Activated T-helper 17 cell treated with anti-CD3 and anti-CD28 coated beads, Interleukin-2, amount 50 U/mL, for 72 hours (primary cell): Measurements from ENCODE around the gene RPS6KC1. TPM values are rescaled to one million over a fixed set of nuclear protein-coding genes. Genes with fewer than 3 reads are reported as not detected.

ENCODE experiments used
- ATAC-seq: fragments of 150-1000 bp; cut with Tn5 transposase; replicated peaks from 2 replicates; pipeline ENCODE4 v1.10.0; 2021; ENCODE audit warnings: mild to moderate bottlenecking, moderate library complexity
- H3K27ac Mint-ChIP-seq: one replicate; pipeline ENCODE4 v1.8.0; 2022; ENCODE audit warnings: mixed read lengths
- H3K27me3 Mint-ChIP-seq: one replicate; pipeline ENCODE4 v1.8.0; 2022; ENCODE audit warnings: mixed read lengths
- H3K36me3 Mint-ChIP-seq: one replicate; pipeline ENCODE4 v1.8.0; 2022; ENCODE audit warnings: low read depth, mild to moderate bottlenecking, mixed read lengths
- H3K4me1 Mint-ChIP-seq: one replicate; pipeline ENCODE4 v1.8.0; 2022; ENCODE audit warnings: mixed read lengths
- H3K4me3 Mint-ChIP-seq: one replicate; pipeline ENCODE4 v1.8.0; 2022; ENCODE audit warnings: mild to moderate bottlenecking, mixed read lengths
- H3K9me3 Mint-ChIP-seq: one replicate; pipeline ENCODE4 v1.8.0; 2022; ENCODE audit warnings: mixed read lengths
- total RNA-seq, 2 donors: library from RNA; stranded (reverse); gene quantifications; one replicate each; pipeline ENCODE4 v1.2.3, GENCODE V29; 2022

Gene RPS6KC1
- total RNA-seq, 2 donors from 2014 or later, result 6.9 to 9.5 TPM

- H3K27ac Mint-ChIP-seq, result no peak overlapping the region
- H3K9me3 Mint-ChIP-seq, result no peaks in the 10 kb centered on the region
- H3K4me1 Mint-ChIP-seq, result no peaks in the 10 kb centered on the region
- ATAC-seq, result no peak
- no peaks in the 10 kb centered on the region for H3K27me3 Mint-ChIP-seq
- no peak overlapping the region for H3K4me3 Mint-ChIP-seq
- peaks cover 10% of the 10 kb centered on the region for H3K36me3 Mint-ChIP-seq
These were observed 180.8 kb downstream of the RPS6KC1 start for GRCh38 chr1:213231795-213232231.

DNA sequence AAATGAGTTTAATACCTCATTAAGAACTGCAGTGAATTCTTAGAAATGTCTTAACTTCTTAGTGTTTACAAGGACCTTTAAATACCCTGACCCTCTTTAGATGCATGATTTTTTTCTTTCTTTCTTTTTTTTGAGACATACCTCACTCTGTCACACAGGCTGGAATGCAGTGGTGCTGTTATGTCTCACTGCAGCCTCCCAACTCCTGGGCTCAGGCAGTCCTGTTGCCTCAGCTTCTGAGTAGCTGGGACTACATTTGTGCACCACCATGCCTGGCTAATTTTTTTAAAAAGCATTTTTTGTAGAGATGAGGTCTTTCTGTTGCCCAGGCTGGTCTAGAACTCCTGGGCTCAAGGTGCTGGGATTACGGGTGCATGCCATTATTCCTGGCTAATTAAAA is 191.8 kb downstream of the RPS6KC1 start:
- Mint-ChIP-seq H3K27ac (no peak overlapping the region), H3K9me3 (no peaks in the 10 kb centered on the region), H3K36me3 (peaks cover 15% of the 10 kb centered on the region), H3K27me3 (no peaks in the 10 kb centered on the region), H3K4me1 (no peaks in the 10 kb centered on the region), H3K4me3 (no peak overlapping the region)
- ATAC-seq, result no peak

DNA sequence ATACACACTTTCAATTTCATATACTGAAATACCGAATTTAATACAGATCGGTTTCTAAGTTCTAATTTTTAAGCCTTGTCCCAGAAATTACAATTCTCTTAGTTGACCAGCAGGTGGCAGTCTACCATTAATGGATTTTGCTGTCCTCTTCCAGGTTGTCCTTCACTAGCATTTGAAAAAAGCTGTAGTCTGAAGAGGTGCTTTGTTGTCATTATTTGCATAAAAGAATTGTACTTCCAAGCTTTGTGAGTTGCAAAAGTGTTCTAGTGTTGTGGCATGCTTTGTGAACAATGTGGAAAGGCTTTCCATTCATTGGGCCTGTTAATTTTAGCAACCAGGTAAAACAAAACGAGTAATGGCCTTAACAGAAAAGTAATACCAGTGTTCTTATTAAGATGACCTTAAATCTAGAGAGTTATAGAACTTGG is 193.6 kb downstream of the RPS6KC1 start:
- ATAC-seq, result no peak
- Mint-ChIP-seq H3K4me3 (no peak overlapping the region), H3K27ac (no peak overlapping the region), H3K9me3 (no peaks in the 10 kb centered on the region), H3K27me3 (no peaks in the 10 kb centered on the region), H3K4me1 (no peaks in the 10 kb centered on the region), H3K36me3 (peaks cover 15% of the 10 kb centered on the region)

DNA sequence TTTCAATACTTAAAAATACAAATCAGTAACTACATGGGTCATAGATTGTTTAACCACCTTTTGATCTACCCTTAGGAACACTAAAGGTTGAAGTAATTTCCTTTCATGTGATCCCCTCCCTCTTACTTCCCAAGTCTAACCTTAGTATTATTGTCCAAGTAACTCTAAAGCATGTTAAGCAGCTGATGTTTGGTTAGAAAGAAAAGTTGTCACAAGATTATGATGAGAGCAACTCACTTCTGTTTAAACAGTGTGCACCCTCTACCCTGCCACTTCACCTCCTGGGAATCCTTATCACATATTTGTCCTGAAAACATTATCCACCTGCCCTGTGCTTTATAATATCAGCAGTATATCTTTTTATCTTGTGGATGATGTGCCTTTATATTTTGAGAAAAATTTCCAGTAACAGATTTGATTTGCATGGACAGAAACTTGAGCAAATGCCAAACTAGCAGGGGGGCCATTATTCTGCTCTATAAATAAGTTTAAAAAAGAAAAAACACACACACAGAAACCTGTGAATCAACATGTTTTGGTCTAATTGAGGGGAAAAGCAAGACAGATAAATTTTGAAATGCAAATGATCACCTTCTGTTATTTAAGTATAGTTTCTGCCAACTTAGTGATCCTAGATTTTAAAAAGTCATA is 194.3 kb downstream of the RPS6KC1 start:
- peaks cover 15% of the 10 kb centered on the region for H3K36me3 Mint-ChIP-seq
- no peak for ATAC-seq
- no peak overlapping the region for H3K4me3 Mint-ChIP-seq
- no peak overlapping the region for H3K27ac Mint-ChIP-seq
- H3K27me3 Mint-ChIP-seq, result no peaks in the 10 kb centered on the region
- H3K9me3 Mint-ChIP-seq, result no peaks in the 10 kb centered on the region
- H3K4me1 Mint-ChIP-seq, result no peaks in the 10 kb centered on the region

- Mint-ChIP-seq H3K36me3 (peaks cover 5% of the 10 kb centered on the region), H3K27ac (no peak overlapping the region), H3K4me1 (no peaks in the 10 kb centered on the region), H3K27me3 (no peaks in the 10 kb centered on the region), H3K4me3 (no peak overlapping the region), H3K9me3 (no peaks in the 10 kb centered on the region)
- ATAC-seq, result no peak
These were observed 196.0 kb downstream of the RPS6KC1 start for GRCh38 chr1:213247038-213247437.

- Mint-ChIP-seq H3K36me3 (no peaks in the 10 kb centered on the region), H3K4me3 (no peak overlapping the region), H3K27ac (no peak overlapping the region), H3K9me3 (no peaks in the 10 kb centered on the region), H3K27me3 (no peaks in the 10 kb centered on the region), H3K4me1 (no peaks in the 10 kb centered on the region)
- no peak for ATAC-seq
These were observed 198.4 kb downstream of the RPS6KC1 start for GRCh38 chr1:213249395-213249794.

DNA sequence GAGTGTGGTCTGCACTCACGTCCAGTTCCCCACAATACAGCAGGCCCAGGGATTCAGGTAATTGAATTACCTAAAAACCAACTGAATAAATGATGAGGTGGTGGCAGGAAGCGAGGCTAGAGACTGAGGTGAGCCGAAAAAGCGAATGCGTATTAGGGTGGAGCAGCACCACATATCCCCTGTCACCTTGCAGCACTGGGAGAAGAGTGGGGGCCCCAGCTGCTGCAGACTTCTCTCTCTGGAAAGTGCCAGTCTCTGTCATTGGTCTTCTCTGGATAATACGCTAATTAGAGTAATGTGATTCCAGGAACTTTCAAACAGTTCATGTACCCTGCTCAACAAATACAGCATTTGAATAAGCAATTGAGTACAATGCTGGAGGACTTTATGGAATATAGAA is 199.0 kb downstream of the RPS6KC1 start:
- Mint-ChIP-seq H3K4me3 (no peak overlapping the region), H3K27me3 (no peaks in the 10 kb centered on the region), H3K4me1 (no peaks in the 10 kb centered on the region), H3K9me3 (no peaks in the 10 kb centered on the region), H3K36me3 (no peaks in the 10 kb centered on the region), H3K27ac (no peak overlapping the region)
- no peak for ATAC-seq

DNA sequence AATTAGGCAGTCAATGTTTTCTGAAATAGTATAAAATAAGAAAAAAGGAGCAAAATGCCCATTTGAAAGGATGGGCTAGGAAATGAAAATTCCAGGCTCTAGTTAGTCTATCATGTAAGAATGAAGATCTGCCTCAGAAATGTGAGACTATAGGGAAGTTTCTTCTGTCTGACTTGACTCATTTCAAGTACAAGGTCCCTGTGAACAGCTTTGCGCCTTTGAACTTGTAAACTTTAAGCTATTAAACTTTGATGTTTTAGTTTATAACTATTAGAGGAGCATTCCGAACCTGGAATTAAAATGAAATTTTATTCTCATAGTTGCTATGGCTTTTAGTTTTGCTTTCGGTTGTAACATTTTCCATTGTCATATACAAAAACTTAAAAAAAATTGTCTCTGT is 199.4 kb downstream of the RPS6KC1 start:
- no peaks in the 10 kb centered on the region for H3K4me1 Mint-ChIP-seq
- no peaks in the 10 kb centered on the region for H3K36me3 Mint-ChIP-seq
- no peak for ATAC-seq
- no peaks in the 10 kb centered on the region for H3K27me3 Mint-ChIP-seq
- H3K27ac Mint-ChIP-seq, result no peak overlapping the region
- no peak overlapping the region for H3K4me3 Mint-ChIP-seq
- no peaks in the 10 kb centered on the region for H3K9me3 Mint-ChIP-seq

DNA sequence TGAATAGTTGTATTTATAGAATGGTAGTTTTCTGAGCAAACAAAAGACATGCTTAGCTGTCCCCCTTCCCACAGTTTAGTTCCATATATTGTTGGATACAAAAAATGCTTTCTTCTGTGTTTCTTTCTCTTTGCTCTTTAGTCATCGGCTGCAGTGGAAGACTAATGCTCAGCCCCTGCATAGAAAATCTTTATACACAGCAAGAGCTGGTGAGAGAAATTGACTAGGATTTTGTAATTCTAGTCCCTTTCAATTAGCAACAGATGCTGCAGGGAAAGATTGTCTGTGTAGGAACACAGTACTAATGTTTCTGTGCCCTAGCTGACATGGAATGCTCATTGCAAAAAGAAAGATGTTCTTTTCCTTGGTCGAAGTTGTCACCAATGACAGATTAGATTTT is 200.9 kb downstream of the RPS6KC1 start:
- Mint-ChIP-seq H3K36me3 (no peaks in the 10 kb centered on the region), H3K9me3 (no peaks in the 10 kb centered on the region), H3K4me1 (no peaks in the 10 kb centered on the region), H3K4me3 (no peak overlapping the region), H3K27ac (no peak overlapping the region), H3K27me3 (no peaks in the 10 kb centered on the region)
- ATAC-seq, result no peak

DNA sequence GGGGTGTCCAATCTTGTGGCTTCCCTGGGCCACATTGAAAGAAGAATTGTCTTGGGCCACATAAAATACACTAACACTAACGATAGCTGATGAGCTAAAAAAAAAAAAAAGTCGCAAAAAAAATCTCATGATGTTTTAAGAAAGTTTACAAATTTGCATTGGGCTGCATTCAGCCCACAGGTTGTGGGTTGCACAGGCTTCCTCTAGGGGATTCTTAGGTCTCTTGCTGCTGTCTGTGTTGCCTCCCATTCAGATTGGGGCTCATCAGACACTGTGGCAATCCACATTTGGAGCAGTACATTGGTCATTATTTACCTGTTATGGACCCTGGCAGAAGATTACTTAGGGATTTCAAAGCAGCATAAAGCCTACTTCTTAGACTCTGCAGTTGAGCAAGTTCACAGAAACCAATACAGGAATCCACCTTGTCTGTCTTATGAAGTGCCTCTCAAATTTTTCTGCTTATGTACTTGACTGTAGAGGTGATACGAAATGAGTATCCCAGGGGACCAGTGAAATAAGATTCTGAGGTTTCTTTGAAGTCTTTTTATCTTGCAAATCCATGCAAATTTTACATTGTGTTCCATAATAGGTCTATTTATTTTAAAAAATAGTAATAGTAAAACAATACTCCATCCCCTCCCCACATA is 205.5 kb downstream of the RPS6KC1 start:
- ATAC-seq, result no peak

GRCh38 chr1:213260311-213261075 is 209.5 kb downstream of the RPS6KC1 start:
- Mint-ChIP-seq H3K4me1 (no peaks in the 10 kb centered on the region), H3K36me3 (peaks cover 39% of the 10 kb centered on the region), H3K27me3 (no peaks in the 10 kb centered on the region), H3K4me3 (no peak overlapping the region), H3K9me3 (peaks cover 7% of the 10 kb centered on the region), H3K27ac (no peak overlapping the region)
- ATAC-seq, result no peak

More for the DNA sequence above, 205.5 kb downstream of the RPS6KC1 start:
- no peak overlapping the region for H3K27ac Mint-ChIP-seq
- peaks cover 2% of the 10 kb centered on the region for H3K36me3 Mint-ChIP-seq
- no peaks in the 10 kb centered on the region for H3K9me3 Mint-ChIP-seq
- H3K4me3 Mint-ChIP-seq, result no peak overlapping the region
- H3K27me3 Mint-ChIP-seq, result no peaks in the 10 kb centered on the region
- no peaks in the 10 kb centered on the region for H3K4me1 Mint-ChIP-seq

- H3K4me1 Mint-ChIP-seq, result no peaks in the 10 kb centered on the region
- H3K36me3 Mint-ChIP-seq, result peaks cover 60% of the 10 kb centered on the region
- H3K27me3 Mint-ChIP-seq, result no peaks in the 10 kb centered on the region
- no peak overlapping the region for H3K27ac Mint-ChIP-seq
- no peak for ATAC-seq
- H3K9me3 Mint-ChIP-seq, result peaks cover 14% of the 10 kb centered on the region
- no peak overlapping the region for H3K4me3 Mint-ChIP-seq
These were observed 213.5 kb downstream of the RPS6KC1 start for GRCh38 chr1:213264531-213264930.

DNA sequence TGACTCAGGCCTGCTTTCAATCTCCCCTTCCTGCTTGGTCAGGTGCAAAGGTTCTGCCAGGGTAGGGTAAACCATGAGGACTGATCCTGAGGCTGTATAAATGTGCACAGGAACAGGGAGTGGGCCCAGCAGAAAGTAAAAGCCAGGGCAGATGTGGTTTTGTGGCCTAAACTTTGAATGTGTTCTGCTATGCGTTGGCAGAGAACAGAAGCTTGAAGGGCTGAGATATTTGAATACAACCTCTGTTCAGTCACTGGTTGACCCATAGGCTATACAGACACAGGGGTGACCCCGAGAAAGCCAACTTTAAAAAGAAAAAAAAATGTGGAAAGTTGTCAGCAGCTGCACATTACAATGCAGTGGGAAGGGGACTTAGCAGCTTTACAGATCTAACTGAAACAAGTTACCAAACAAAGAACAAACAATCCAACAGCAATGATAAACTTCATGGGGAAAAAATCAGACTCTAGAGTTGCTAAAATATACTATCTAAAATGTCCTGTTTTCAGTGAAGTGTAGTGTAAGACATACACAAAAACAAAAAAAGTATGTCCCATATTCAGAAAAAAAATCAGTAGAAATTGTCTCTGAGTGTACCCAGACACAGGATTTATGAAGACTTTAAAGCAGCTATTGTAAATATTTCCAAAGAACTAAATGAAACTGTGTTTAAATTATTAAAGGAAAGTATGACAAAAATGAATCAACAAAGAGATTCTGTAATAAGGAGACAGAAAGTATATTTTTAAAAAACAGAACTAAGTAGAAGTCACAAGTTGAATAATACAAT is 216.1 kb downstream of the RPS6KC1 start:
- H3K27me3 Mint-ChIP-seq, result no peaks in the 10 kb centered on the region
- peaks cover 61% of the 10 kb centered on the region for H3K36me3 Mint-ChIP-seq
- H3K27ac Mint-ChIP-seq, result no peak overlapping the region
- no peak for ATAC-seq
- peaks cover 16% of the 10 kb centered on the region for H3K9me3 Mint-ChIP-seq
- no peaks in the 10 kb centered on the region for H3K4me1 Mint-ChIP-seq
- no peak overlapping the region for H3K4me3 Mint-ChIP-seq

DNA sequence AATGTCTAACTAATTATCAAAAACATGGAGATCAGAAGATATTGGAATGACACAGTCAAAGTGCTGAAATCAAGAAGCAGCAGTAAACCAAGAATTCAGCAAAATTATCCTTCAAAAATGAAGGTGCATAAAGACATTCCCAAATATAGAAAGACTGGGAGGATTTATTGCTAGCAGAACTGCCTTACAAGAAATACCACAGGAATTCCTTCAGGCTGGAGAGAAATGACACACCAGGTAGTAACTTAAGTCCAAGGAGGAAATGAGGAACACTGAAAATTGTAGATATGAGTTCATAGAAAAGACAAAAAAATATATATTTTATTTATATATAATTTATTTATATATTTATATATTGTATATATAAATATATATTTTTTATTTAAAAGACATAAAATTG is 217.2 kb downstream of the RPS6KC1 start:
- no peak for ATAC-seq
- Mint-ChIP-seq H3K4me3 (no peak overlapping the region), H3K4me1 (no peaks in the 10 kb centered on the region), H3K27me3 (no peaks in the 10 kb centered on the region), H3K36me3 (peaks cover 59% of the 10 kb centered on the region), H3K27ac (no peak overlapping the region), H3K9me3 (peaks cover 16% of the 10 kb centered on the region)
